ENCODE results near the gene TOR4A.

DNA sequence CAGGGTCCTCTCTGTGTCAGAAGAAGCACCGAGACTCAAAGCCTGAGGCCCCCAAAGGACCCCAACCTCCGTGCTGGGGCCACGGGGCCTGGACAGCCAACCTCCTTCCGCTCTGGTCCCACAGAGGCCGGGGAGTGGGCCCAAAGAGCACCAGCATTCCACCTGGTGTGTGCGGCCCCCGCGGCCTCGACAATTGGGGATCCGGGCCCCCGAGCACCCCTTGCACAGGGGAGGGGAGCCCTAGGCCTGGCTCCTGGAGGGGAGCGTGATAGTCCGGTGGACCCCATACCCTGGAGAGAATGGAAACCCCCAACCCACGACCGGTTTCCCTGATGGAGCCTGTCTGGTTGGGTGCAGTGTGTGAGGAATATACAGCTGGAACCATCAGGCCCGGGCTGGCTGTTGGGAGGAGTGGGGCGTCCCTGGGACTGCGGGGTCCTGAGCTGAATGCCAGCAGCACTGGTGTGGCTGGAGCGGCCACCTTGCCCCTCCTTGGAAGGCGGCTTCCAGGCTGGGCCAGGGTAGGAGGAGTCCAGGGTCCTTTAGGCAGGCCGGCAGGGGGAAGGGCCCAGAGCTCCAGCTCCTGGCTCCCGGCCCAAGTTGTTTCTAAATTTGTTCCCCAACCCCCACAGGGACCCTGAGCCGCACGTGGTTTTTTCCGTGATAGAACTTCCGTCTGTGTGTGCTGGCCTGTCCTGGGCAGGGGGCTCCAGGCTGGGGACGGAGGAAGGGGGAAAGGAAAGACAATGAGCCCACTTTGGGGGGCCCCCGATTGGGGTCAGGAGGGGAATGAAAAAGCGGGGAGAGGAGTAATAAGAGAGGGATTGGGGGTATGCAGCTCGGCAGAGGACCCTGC, 825 bp upstream of the TOR4A start:
- TF ChIP-seq, protein P1, sequence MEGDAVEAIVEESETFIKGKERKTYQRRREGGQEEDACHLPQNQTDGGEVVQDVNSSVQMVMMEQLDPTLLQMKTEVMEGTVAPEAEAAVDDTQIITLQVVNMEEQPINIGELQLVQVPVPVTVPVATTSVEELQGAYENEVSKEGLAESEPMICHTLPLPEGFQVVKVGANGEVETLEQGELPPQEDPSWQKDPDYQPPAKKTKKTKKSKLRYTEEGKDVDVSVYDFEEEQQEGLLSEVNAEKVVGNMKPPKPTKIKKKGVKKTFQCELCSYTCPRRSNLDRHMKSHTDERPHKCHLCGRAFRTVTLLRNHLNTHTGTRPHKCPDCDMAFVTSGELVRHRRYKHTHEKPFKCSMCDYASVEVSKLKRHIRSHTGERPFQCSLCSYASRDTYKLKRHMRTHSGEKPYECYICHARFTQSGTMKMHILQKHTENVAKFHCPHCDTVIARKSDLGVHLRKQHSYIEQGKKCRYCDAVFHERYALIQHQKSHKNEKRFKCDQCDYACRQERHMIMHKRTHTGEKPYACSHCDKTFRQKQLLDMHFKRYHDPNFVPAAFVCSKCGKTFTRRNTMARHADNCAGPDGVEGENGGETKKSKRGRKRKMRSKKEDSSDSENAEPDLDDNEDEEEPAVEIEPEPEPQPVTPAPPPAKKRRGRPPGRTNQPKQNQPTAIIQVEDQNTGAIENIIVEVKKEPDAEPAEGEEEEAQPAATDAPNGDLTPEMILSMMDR (IDR thresholded peaks at IDR 0.05): no peak
- TF ChIP-seq POLR2A (IDR thresholded peaks at IDR 0.05): no peak
- no peak for TF ChIP-seq POLR2AphosphoS5 (IDR thresholded peaks at IDR 0.05)

Data from gastroesophageal sphincter (tissue), 3 donors.